GM19239 (cell line): ENCODE results near the gene GALNT2.

Experiments used
- DNase-seq: peaks from one replicate; pipeline ENCODE4 v3.0.0; 2011; ENCODE audit warnings: low spot score; ENCODE audit not compliant: insufficient read length
- FAIRE-seq: peaks from 2 replicates; lab custom pipeline; 2011; peaks lifted over from hg19 to GRCh38; lab: Jason Lieb, UNC

The GALNT2 gene

DNA sequence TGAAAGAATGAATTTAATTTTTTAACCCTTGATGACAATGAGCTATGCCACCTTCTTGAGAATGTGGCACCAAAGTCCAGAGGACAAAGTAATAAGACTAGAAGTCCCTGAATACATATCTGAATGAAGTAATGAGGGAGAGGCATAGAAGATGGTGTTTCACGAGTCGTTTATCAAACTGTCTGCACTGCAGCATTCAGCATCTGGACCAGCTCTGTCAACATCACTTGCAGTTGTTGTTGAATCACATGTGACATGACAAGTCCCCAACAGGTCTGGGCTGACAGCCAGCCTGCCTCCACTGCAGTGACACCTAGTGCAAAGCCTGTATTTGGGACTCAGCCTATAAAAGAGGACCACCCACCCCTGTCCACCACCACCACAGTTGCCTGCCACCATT lies 17.3 kb upstream of the GALNT2 start:
- no peak for FAIRE-seq
- no peak for DNase-seq

DNA sequence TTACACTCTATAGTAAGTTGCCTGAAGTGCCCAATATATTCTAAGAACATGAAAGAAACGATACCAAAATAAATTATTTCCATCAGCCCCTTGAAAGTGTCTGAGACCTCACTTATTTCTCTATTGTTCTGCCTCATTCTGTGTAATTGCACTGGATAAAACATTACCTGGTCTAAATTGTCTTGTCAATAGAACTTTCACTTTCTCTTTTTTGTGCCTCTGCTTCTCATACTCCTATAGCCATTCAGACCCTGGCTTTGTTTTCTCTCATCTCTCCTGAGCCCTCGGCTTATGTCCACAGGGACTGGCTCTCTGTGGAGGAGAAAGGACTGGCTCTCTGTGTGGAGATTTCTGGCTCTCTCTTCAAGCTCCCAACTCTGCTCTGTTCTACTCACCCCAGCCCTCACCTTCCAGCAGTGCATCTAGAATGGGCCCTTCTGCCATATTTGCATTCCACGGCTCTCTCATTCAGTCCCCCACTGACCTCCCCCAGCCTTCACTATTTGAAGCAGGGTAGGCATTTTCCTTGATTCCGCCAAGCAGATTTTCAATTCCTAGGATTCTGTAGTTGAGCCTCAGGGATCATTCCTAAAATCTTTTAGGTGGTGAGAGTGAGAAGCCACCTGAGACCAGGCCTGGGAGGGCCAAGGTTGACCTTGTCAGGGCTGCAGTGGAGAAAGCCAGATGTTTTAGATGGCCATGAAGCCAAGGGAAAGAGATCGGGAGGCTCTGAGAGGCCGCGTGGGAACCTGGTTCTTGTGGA lies 15.9 kb upstream of the GALNT2 start:
- FAIRE-seq (no peak), DNase-seq (no peak)

DNA sequence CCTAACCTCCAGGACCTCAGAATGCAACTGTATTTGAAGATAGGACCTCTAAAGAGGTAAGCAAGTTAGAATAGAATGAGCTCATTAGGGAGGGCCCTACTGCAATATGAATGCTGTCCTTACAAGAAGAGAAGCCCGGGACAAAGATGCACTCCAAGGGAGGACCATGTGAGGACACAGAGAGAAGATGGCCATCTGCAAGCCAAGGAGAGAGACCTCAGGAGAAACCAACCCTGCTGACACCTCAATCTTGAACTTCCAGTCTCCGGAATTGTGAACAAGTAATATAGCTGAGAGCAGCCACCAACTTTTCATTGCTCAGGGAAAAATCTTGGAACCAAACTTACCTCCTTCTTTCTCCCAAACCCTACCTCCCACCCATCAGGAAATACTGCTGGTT lies 15.0 kb upstream of the GALNT2 start:
- DNase-seq (no peak), FAIRE-seq (no peak)

DNA sequence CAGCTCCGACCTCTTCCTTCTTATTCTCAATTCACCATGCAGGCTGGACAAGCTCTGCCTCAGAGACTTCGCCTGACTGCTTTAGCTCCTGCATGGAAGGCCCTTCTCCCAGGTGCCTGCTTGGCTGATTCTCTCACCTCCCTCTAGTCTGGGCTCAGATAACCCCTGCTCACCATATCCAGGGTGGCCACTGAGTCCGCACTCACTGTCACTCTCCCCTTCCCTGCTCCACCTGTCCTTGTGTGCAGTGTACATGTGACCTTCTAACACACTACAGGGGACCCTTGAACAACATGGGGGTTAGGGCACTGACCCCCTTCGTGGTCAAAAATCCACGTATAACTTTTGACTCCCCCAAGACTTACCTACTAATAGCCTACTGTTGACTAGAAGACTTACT lies 14.4 kb upstream of the GALNT2 start:
- FAIRE-seq, result no peak
- no peak for DNase-seq

DNA sequence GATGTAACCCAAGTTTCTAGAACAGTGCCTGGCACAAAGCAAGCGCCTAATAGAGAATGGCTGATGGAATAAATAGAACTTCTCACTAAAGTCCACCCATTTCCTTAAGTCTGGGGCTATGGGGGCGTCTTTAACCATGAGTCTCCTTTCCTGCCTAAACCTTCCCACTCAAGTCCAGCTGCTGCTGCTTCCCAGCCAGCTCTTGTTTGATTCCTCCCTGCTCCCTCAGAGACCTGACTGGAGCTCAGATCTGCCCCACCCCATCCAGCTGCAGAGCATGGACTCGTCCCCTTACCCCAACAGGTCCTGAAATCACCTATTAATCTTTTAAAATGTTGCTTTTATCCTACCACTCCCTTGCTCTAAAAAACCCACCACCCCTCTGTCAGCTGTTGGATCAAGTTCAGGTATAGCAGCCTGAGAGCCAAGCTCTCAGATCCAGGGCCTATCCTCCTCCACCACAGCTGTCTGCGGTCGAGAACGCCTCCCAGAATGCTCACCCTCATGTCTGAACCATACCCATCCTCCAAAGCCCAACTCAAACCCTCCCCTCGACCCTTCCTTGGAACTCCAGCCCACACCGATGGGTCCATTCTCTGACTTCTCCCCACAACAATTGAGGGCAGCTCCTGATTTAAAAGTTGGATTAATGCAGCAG lies 12.8 kb upstream of the GALNT2 start:
- DNase-seq, result no peak
- no peak for FAIRE-seq

DNA sequence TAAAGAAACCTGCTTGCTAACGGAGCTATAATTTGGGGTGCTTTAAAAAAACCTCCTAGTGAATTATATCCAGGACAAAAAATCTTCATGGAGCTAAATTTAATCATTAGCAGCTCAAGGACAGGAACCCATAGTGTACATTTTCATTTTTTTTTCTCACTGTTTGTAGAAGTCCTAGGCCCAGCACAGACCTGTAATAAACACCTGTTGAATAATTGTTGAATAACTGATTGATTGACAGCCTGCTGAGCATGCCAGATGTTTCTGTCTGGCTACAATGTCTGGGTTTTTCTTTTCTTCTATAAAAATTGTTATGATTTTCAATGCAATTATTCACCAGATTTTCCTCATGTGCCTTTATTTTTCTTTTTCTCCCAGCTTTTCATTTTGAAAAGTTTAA lies 10.9 kb upstream of the GALNT2 start:
- FAIRE-seq (no peak), DNase-seq (no peak)

DNA sequence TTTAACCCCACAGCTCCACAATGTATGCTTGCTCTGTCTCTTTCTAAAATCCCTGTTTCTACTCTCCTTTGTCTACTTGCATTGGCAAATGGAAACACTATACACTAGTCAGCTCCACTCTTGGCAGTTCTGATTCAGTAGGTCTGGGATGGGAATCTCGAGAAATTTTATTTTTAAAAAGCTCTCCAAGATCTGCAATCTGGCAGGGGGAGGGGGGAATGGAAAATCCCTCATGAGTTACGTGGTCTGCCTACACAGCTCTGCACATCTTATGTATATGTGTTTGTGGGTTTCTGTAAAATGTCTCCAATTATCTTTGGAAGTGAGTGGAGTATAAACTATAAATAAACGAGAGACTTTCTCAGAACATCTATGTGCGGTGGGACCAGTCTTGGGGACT lies 9.9 kb upstream of the GALNT2 start:
- no peak for FAIRE-seq
- DNase-seq, result no peak

DNA sequence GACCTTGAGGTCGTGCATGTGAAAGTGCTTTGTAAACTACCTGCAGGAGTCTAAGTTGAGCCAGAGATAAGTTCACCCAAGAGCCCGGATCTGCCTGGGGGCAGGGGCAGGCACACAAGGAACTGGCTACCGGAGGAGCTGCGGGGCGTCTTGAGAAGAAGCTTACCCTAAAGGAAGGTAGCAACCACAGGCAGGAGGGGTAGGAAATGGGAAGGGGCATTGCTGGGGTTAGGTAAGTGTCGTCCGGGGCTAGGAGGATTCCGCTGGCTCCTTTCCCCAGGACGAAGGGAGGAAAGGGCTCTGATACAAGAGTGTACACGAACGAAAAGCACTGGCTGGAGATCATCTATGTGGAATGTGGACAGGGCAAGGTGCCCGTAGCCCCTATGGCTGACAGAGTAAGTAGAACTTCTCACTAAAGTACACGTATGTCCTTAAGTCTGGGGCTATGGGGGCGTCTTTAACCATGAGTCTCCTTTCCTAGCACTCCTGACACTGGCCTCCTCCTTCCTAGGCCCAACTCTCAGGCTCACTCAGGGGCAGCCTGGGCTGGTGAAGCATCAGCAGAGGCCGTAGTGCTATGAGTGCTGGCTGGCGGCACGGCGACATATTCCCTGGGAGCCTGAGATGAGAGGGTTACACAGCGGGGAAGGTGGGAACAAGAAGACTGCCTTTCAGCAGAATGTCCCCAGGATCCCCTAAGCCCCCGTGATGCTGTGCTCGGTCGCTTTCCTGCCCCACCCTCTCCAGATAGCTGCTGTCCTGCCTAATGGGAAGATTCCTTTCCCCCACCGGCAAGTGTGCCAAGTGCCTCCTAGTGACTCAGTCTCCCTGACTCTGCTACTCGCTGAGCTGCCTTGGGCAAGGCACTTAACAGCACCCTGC lies 9.1 kb upstream of the GALNT2 start:
- DNase-seq, result no peak
- no peak for FAIRE-seq

DNA sequence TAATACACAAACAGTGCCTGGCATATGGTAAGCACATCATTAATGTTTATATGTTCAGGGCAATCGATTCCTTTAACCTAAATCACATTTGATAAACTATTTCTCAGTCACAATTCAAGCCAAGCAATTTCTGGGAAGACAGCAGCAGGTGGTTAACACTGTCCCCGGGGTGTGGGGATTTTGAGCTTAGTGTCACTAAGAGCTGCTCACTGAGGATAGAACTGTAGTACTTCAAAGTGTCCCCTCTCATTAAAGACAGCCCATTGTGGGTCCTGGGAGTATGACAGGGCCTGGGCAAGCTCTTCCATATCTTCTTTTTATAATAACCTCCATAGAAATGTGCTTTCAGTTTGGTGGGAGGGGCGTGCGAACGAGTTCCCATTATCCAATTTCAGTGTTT lies 8.4 kb upstream of the GALNT2 start:
- FAIRE-seq (no peak), DNase-seq (no peak)

DNA sequence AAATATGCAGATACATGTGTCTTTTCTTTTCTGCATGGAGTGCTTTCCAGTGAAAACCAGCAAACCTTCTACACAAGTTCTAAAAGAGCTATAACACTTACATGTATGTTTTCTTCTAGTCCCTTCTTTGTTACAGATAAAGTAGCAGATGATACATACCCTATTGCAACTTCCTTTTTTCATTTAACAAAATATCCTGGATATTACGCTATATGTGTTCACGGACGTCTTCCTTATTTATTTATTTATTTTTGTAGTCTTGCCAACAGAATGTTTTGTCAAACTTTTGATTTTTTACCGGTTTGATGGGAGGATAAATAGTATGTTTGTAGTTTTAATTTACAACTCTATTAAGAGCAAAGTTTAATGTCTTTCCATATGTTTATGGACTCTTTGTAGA lies 5.2 kb upstream of the GALNT2 start:
- DNase-seq, result no peak
- FAIRE-seq, result no peak

DNA sequence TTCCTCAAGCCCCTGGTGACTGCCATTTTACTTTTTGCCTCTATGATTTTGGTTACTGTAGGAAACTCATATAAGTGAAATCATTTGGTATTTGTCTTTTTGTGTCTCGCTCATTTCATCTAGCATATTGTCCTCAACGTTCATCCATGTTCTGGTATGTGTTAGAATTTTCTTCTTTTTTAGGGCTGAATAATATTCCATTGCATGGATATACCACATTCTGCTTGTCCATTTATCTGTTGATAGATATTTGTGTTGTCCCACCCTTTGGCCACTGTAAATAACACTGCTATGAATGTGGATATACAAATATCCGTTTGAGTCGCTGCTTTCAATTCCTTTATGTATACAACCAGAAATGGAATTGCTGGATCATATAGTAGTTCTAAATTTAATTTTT lies 4.5 kb upstream of the GALNT2 start:
- DNase-seq (no peak), FAIRE-seq (no peak)

DNA sequence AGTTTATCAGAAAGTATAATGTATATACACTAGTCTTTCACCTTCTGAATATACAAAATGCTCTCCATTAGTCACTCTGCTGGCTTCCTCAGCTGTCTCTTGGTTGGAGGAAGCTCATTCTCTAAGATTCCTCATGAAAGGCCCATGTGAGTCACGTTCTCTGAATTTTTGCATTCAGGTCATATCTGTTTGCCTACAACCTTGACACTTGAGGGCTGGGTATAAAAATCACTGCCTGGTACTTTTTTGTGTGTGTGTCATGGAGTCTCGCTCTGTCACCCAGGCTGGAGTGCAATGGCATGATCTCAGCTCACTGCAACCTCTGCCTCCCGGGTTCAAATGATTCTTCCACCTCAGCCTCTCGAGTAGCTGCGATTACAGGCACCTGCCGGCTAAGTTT lies 2.8 kb upstream of the GALNT2 start:
- DNase-seq (no peak), FAIRE-seq (no peak)

DNA sequence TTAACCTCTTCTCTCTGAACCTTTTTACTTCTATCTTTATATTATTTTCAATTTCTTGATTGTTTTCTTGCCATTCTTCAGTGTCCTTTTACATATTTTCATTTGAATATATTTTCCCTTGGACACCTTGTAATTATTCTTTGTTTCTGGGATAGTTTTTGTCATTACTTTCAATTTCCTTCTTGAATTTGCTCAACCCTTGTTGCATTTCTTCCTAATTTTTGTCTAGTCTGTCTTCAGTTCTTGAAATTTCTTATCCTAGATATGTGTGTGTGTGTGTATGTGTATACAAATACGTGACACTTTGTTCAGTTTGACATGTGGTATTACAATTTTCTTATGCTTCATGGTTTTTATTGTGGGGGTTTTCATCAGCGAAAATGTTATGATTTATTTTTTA lies 1.9 kb upstream of the GALNT2 start:
- FAIRE-seq, result no peak
- no peak for DNase-seq

DNA sequence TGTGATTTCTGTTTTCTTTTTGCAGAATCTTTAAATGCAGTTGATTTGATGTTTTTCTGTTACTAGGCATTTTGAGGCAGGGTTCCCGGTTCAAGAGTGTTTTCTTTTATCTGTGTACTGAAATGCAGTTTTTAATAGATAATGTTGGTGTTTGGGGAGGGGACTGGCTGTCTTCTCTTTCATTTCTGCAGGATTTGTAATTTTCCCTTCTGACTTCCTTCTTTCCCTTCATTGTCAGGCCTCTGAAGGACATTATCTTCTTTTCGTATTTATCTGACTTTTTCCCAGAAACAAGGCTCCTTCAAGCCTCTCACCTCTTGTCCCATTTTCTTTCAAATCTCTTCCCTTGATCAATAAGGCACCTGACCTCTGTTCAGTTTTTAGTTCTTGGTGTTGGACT lies 1.5 kb upstream of the GALNT2 start:
- DNase-seq, result no peak
- FAIRE-seq, result no peak

DNA sequence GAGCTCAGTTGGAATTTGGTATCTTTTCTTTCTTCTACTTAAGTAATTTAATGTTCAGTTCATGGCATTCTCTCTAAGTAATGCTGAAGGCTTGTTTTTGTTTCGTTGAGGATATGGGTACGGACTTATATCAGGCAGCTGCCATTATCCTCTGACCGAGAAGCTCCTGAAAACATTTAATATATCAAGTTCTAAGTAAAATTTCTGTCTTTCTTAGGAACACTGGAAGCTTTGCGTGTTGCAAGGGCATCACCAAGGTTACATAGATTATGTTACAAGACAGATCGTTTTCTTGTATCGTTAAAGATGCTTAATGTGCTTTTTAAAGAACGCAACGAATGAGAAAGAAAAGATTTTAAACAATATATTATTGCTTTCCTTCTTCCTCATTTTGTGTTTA lies 1.0 kb upstream of the GALNT2 start:
- DNase-seq, result no peak
- FAIRE-seq, result no peak

DNA sequence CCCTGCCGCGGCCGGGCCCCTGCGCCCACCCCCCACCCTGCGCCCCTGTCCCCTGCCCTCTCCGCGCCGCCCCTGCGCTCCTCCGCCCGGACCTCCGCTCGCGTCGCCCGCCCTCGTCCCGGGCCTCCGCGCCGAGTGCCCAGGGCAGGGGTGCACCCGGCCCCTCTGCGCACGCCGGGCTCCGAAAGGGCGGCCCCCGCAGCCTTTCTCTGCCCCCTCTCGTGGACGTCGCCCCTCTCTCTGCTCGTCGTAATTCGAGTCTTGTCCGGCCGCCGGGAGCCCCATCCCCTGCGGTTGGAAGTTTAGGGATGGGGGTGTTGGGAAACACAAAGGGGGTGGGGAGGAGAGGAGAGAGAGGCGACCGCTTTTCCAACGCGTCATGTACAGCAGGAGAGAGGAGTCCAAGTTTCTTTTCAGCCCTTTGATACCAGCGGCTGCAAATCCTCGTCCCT lies 407 bp downstream of the GALNT2 start:
- no peak for DNase-seq
- FAIRE-seq, result no peak

DNA sequence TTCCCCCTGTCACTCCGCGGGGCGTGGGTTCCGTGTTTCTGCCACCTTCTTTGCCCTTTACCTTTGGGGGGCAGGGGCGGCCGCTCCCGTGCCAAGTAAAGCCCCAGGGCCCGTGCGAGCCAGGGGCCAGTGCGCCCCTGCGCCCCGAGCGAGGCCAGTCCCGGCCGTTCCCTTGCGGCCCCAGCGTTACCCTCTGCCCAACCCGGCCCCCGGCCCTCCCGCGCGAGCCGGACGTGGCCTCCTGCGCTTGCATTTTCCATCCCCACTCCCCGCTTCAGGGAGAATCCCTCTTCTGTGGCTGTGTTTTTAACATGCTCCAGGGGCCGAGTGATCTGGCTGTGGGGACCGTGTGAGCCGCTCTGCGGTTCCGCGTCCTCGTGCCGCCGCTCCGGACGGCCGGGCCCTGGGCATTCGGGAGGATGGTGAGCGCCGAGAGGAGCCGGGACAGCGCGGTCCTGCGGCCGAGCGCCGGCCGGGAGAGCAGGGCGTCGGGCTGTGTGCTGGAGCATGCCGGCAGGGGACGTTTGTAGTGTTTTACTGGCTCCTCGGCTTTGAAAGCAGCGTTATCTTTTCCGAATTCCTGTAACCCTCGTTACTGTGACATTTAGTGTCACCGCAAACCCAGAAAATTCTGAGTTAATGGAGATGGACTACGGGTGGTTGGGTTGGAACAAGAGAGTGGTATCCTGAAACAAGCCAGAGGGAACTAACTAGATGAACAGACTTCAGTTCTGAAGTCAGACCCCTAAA lies 1.0 kb downstream of the GALNT2 start:
- peak; percentile 29 for DNase-seq
- peak; percentile 80 for FAIRE-seq

DNA sequence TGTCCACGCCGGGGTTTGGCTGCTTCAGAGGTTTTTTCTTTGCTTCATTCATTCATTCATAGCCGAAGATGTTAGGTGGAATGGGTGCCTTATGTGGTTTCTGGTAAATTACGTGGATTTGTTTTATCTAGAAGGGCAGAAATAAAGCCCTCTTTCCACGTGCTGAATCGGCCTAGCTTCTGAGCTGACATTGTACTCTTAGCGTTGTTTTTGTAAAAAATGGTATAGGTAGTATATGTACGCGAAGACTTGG lies 1.5 kb downstream of the GALNT2 start:
- FAIRE-seq (peak; percentile 70), DNase-seq (no peak)

DNA sequence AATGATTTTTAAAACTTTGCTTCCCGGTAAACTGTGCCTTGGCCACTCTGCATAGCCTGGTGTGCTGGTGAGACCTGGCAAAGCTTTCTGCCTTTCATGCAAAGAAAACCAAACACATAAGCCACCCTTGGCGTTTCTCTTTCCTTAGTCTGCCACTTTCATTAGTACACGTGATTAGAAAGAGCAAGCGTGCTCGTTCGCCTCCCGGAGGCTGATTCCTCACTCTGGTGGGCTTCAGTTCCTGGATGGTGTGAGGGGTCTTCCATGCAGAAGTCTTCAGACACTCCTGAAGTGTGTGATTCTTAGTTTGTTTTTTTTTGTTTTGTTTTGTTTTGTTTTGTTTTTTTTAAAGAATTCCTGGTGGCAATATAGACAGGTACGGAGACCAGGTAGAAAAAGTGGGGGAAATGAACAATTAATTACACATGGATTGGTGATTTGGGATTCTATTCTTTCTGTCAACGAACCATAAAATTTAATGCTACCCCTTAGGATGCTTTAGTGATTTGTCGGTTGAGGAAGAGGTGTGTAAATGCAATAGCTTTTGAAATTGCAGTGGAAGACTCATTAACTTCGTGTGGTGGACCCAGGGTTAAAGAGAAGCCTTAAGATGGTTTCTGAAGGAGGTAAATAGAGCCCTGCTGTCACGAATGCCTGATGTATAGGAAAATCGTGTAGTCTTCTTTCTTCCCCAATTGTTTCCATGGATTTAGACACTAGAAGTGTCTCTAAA lies 2.1 kb downstream of the GALNT2 start:
- FAIRE-seq, result peak; percentile 48
- no peak for DNase-seq

DNA sequence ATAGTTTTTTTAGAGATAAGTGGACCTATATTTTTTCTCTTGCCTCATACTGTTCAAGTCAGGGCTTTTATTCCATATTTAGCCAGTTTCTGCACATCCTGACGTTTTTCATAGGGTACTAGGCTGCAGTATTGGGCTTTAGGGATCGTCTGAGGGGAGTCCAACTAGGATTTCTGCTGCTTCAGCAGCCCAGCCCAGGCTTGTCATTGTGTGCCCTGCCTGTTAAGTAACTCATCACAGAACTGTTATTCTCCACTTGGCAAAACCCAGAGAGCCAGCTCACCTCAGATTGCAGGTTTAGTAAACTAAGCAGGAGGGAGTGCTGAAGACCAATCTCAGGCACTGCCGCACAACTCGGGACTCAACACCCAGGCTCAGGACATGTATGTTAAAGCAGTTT lies 2.8 kb downstream of the GALNT2 start:
- no peak for DNase-seq

More for the DNA sequence above, 2.8 kb downstream of the GALNT2 start:
- FAIRE-seq, result no peak
